Transverse colon (tissue), 4 donors: ENCODE data around the gene PTPN4. TPM values are rescaled to one million over a fixed set of nuclear protein-coding genes. Genes with fewer than 3 reads are reported as not detected.
"Not testable (repeated sequence)": the region's sequence is repeated elsewhere in the genome, so short reads cannot be mapped to it uniquely, and the experiment has no call there.

Source experiments
- DNase-seq: peaks from one replicate; pipeline ENCODE4 v3.0.0-alpha.2; 2019
- H3K27ac ChIP-seq, 4 donors: fragments of 200-600 bp; sonication (generic); 2 replicates each; pipeline ENCODE4 v1.5.1; 2016 to 2018; ENCODE audit warnings: inconsistent platforms in 4 of 4
- H3K27me3 ChIP-seq: fragments of 200-600 bp; sonication (generic); 2 replicates; pipeline ENCODE4 v1.5.1; 2017; ENCODE audit warnings: inconsistent platforms
- H3K36me3 ChIP-seq, 4 donors: fragments of 200-600 bp; sonication (generic); 2 replicates each; pipeline ENCODE4 v1.5.1; 2017 to 2019; ENCODE audit warnings: inconsistent platforms in 4 of 4
- H3K4me1 ChIP-seq, 4 donors: fragments of 200-600 bp; sonication (generic); 2 replicates each; pipeline ENCODE4 v1.5.1; 2017 to 2020; ENCODE audit warnings: inconsistent platforms in 4 of 4
- H3K4me3 ChIP-seq, 4 donors: fragments of 200-600 bp; sonication (generic); 1 replicate in 1 of 4; 2 replicates in 3 of 4; pipeline versions ENCODE4 v1.5.1 to v1.6.1; 2017 to 2019; ENCODE audit warnings: inconsistent platforms in 4 of 4
- H3K9me3 ChIP-seq, 2 donors: fragments of 200-600 bp; sonication (generic); 2 replicates each; pipeline ENCODE4 v1.5.1; 2017 to 2019; ENCODE audit warnings: inconsistent platforms in 2 of 2
- EP300 ChIP-seq: sonication (generic); formaldehyde crosslinking; IDR thresholded peaks from one replicate; pipeline ENCODE4 v1.6.1; 2017; ENCODE audit warnings: antibody characterized with exemption, low read depth
- POLR2A ChIP-seq: fragments of 450-650 bp; IDR thresholded peaks from one replicate; pipeline ENCODE4 v1.6.1; 2016; ENCODE audit warnings: antibody characterized with exemption, mild to moderate bottlenecking, moderate library complexity
- POLR2AphosphoS5 ChIP-seq, 3 donors: sonication (generic); formaldehyde crosslinking; IDR thresholded peaks; one replicate each; pipeline ENCODE4 v1.6.1; 2016; ENCODE audit warnings: antibody characterized with exemption in 3 of 3
- WGBS, 2 donors: methylation state at CpG; one replicate each; pipeline ENCODE4 v1.1.5; 2018; ENCODE audit warnings: low coverage in 1 of 2; 5-methylcytosine and 5-hydroxymethylcytosine counted together
- in situ Hi-C, 4 donors: fragments of 200-750 bp; cut with MboI; loops; one replicate each; pipeline versions ENCODE4 v1.15.0 to v1.15.1; 2017; ENCODE audit warnings: low sequenced_read_pairs in 3 of 4, low pct_ligation_motif_present in 1 of 4, low pct_unique_long_range_greater_than_20kb in 1 of 4
- intact Hi-C: fragments of 100-400 bp; cut with DNase I; formaldehyde crosslinking; loops from one replicate; pipeline ENCODE4 v1.15.1; 2023; ENCODE audit warnings: low total_unique reads
- total RNA-seq, 4 donors: library from RNA; depleted of rRNA; stranded (reverse); fragments of >200 nt; gene quantifications; one replicate each; pipeline ENCODE4 v1.1.0, GENCODE V29; 2016
- TF ChIP-seq, protein P1 (sequence below), 5 experiments: fragments of 200-600 bp in 3 of 5; fragments of 450-650 bp in 2 of 5; sonication (generic) in 3 of 5; IDR thresholded peaks; 1 replicate in 2 of 5; 2 replicates in 3 of 5; pipeline ENCODE4 v1.5.1; 2016 to 2017; ENCODE audit warnings: antibody characterized with exemption in 5 of 5, inconsistent platforms in 3 of 5, mild to moderate bottlenecking in 2 of 5, moderate library complexity in 1 of 5

The PTPN4 gene
- total RNA-seq, 4 donors from 2014 or later = 18.7 to 46.6 (median 25.8) TPM

DNA sequence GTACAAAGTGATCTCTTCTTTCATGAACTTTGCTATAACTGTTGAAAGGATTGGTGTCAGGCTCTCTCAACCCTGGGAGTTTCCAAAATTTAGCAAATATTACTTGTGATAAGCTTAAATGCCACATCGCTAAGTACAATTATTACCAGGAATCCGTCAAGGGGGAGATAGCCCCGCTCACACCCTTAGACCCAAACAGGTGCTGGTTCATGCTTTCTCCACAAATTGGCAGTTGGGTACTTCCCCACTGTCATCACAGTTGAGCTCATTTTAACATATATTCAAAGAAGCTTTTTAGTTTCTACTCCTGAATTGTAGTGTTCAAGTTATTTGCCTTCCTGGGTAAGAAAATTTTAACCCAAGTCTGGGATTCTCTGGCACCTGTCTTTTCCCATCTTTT, 223.4 kb downstream of the PTPN4 start:
- no peaks in the 10 kb centered on the region for H3K36me3 ChIP-seq
- peak overlapping the region in 3 of 4 donors; percentile 51 to 73 (median 62) for H3K27ac ChIP-seq
- H3K27me3 ChIP-seq = no peaks in the 10 kb centered on the region
- peaks cover 0 to 25% (median 0%) of the 10 kb centered on the region in 4 donors for H3K4me1 ChIP-seq
- in situ Hi-C loops = no loop called here
- no peaks in the 10 kb centered on the region for H3K9me3 ChIP-seq
- intact Hi-C loops = no loop called here
- H3K4me3 ChIP-seq = no peak overlapping the region
- no peak for DNase-seq
- WGBS, 2 donors = 70 to 92% methylated on average over 3 of the region's 3 CpGs
- no peak for TF ChIP-seq POLR2A
- TF ChIP-seq, protein P1, sequence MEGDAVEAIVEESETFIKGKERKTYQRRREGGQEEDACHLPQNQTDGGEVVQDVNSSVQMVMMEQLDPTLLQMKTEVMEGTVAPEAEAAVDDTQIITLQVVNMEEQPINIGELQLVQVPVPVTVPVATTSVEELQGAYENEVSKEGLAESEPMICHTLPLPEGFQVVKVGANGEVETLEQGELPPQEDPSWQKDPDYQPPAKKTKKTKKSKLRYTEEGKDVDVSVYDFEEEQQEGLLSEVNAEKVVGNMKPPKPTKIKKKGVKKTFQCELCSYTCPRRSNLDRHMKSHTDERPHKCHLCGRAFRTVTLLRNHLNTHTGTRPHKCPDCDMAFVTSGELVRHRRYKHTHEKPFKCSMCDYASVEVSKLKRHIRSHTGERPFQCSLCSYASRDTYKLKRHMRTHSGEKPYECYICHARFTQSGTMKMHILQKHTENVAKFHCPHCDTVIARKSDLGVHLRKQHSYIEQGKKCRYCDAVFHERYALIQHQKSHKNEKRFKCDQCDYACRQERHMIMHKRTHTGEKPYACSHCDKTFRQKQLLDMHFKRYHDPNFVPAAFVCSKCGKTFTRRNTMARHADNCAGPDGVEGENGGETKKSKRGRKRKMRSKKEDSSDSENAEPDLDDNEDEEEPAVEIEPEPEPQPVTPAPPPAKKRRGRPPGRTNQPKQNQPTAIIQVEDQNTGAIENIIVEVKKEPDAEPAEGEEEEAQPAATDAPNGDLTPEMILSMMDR (IDR thresholded peaks at IDR 0.05) = no peak
- no peak for TF ChIP-seq POLR2AphosphoS5 (IDR thresholded peaks at IDR 0.05)
- TF ChIP-seq EP300 = no peak

DNA sequence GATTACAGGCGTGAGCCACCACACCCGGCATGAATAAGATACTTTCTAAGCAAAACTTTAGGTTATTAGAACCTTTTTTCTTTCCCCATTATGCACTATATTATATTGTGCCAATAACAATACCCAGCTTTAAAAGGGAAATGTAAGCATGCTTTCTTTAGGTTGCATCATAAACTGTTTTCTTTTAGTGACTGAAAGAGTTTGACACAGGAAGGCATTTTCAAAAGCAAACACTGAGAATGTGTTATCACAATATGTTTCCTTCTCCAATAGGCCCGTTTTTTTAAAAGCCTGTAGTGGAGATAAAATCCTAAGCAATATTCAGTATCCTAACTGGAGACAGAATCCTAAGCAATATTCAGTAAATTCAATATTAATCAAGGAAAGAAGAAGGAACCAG, 236.4 kb downstream of the PTPN4 start:
- intact Hi-C loops = no loop called here
- TF ChIP-seq EP300 (no peak), POLR2A (no peak), POLR2AphosphoS5 (IDR thresholded peaks at IDR 0.05) (no peak)
- TF ChIP-seq, protein P1 (IDR thresholded peaks at IDR 0.05) = no peak
- H3K4me3 ChIP-seq = no peak overlapping the region
- in situ Hi-C loops = no loop called here
- H3K27ac ChIP-seq = no peak overlapping the region
- no peaks in the 10 kb centered on the region for H3K9me3 ChIP-seq
- H3K4me1 ChIP-seq = peaks cover 0 to 5% (median 2%) of the 10 kb centered on the region in 4 donors
- DNase-seq = no peak
- H3K27me3 ChIP-seq = no peaks in the 10 kb centered on the region
- 63 to 78% methylated on average over 3 of the region's 3 CpGs for WGBS, 2 donors
- no peaks in the 10 kb centered on the region for H3K36me3 ChIP-seq

DNA sequence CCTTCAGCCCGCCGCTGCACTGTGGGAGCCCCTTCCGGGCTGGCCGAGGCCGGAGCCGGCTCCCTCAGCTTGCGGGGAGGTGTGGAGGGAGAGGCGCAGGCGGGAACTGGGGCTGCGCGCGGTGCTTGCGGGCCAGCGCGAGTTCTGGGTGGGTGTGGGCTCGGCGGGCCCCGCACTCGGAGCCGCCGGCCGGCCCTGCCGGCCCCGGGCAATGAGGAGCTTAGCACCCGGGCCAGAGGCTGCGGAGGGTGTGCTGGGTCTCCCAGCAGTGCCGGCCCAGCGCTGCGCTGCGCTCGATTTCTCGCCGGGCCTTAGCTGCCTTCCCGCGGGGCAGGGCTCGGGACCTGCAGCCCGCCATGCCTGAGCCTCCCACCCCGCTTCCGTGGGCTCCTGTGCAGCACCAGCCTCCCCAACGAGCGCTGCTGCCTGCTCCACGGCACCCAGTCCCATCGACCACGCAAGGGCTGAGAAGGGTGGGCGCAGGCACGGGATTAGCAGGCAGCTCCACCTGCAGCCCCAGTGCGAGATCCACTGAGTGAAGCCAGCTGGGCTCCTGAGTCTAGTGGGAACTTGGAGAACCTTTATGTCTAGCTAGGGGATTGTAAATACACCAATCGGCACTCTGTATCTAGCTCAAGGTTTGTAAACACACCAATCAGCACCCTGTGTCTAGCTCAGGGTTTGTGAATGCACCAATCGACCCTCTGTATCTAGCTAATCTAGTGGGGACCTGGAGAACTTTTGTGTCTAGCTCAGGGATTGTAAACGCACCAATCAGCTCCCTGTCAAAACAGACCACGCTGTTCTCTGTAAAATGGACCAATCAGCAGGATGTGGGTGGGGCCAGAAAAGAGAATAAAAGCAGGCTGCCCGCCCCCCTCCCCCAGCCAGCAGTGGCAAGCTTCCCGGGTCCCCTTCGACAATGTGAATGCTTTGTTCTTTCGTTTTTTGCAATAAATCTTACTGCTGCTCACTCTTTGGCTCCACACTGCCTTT, 237.5 kb downstream of the PTPN4 start:
- H3K27ac ChIP-seq, H3K9me3 ChIP-seq, H3K36me3 ChIP-seq, in situ Hi-C loops, H3K4me3 ChIP-seq, H3K27me3 ChIP-seq, intact Hi-C loops, DNase-seq, H3K4me1 ChIP-seq: not testable (repeated sequence)
- WGBS, 2 donors = 57 to 94% methylated on average over 5 to 48 of the region's 55 CpGs

DNA sequence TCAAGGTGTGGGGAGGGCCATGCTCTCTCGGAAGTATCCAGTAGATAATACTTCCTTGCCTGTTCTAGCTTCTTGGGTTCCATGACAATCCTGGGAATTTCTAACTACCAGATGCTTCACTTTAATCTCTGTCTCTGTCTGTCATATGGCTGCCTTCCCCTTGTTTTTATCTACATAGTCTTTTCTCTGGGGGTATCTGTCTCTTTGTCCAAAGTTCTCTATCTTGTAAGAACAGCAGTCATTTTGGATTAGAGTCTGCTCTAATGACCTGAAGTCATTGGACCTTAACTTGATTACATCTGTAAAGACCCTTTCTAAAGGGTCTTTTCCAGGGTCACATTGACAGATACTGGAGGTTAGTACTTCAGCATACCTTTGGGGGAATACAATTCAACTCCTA, 241.7 kb downstream of the PTPN4 start:
- no peak overlapping the region for H3K27ac ChIP-seq
- intact Hi-C loops (no loop called here), in situ Hi-C loops (no loop called here)
- DNase-seq = no peak
- H3K9me3 ChIP-seq = no peaks in the 10 kb centered on the region
- TF ChIP-seq, protein P1 (IDR thresholded peaks at IDR 0.05) = no peak
- no peak for TF ChIP-seq EP300
- TF ChIP-seq POLR2AphosphoS5 (IDR thresholded peaks at IDR 0.05) = no peak
- TF ChIP-seq POLR2A = no peak
- peaks cover 0 to 2% (median under 1%) of the 10 kb centered on the region in 4 donors for H3K4me1 ChIP-seq
- H3K27me3 ChIP-seq = no peaks in the 10 kb centered on the region
- WGBS, 2 donors = 71 to 96% methylated on average over 1 of the region's 1 CpG
- H3K36me3 ChIP-seq = no peaks in the 10 kb centered on the region
- no peak overlapping the region for H3K4me3 ChIP-seq
